H1 (cell line): Measurements from ENCODE around the gene KRTAP17-1. TPM values are rescaled to one million over a fixed set of nuclear protein-coding genes. Genes with fewer than 3 reads are reported as not detected.

Experiments
- CTCF ChIA-PET: fragments of 300-600 bp; sonication (Branson Sonifier 250); formaldehyde crosslinking; loops from one replicate; lab custom pipeline; 2021; ENCODE audit not compliant: partially characterized antibody; lab: Charles Lee
- POLR2A ChIA-PET: fragments of 300-600 bp; sonication (Branson Sonifier 250); formaldehyde crosslinking; loops from one replicate; lab custom pipeline; 2021; ENCODE audit warnings: inconsistent platforms; ENCODE audit not compliant: partially characterized antibody; lab: Charles Lee
- DNase-seq, 2 experiments: peaks; one replicate each; pipeline versions ENCODE4 v3.0.0 to v3.0.0-alpha.2; 2010 to 2022; ENCODE audit warnings: low spot score in 2 of 2, low read depth in 1 of 2, mixed read lengths in 1 of 2
- FAIRE-seq: peaks from 2 replicates; lab custom pipeline; 2011; peaks lifted over from hg19 to GRCh38; lab: Jason Lieb, UNC
- H2AFZ ChIP-seq: 2 replicates; pipeline ENCODE4 v1.8.1; 2012; ENCODE audit warnings: low read length, inconsistent platforms
- H2AK5ac ChIP-seq: 2 replicates; pipeline ENCODE4 v1.6.1; 2013; ENCODE audit warnings: low read depth, low read length
- H2BK120ac ChIP-seq: replicated peaks from 2 replicates; pipeline ENCODE3; 2013; ENCODE audit warnings: low read depth, low read length, inconsistent platforms
- H2BK12ac ChIP-seq: 2 replicates; pipeline ENCODE4 v1.6.1; 2013; ENCODE audit warnings: low read depth, low read length
- H2BK15ac ChIP-seq: 2 replicates; pipeline ENCODE4 v1.6.1; 2013; ENCODE audit warnings: low read length
- H2BK20ac ChIP-seq: 2 replicates; pipeline ENCODE4 v1.6.1; 2013; ENCODE audit warnings: low read length
- H2BK5ac ChIP-seq: 2 replicates; pipeline ENCODE4 v1.6.1; 2013; ENCODE audit warnings: low read depth, low read length
- H3K14ac ChIP-seq: 2 replicates; pipeline ENCODE4 v1.6.1; 2013; ENCODE audit warnings: inconsistent platforms; ENCODE audit not compliant: insufficient read length
- H3K18ac ChIP-seq: 2 replicates; pipeline ENCODE4 v1.6.1; 2013; ENCODE audit warnings: low read length; ENCODE audit errors: extremely low read depth
- H3K23ac ChIP-seq: 2 replicates; pipeline ENCODE4 v1.6.1; 2013; ENCODE audit warnings: inconsistent platforms; ENCODE audit not compliant: insufficient read length
- H3K23me2 ChIP-seq: 2 replicates; pipeline ENCODE4 v1.6.1; 2013; ENCODE audit warnings: low read depth, low read length
- H3K27ac ChIP-seq: 2 replicates; pipeline ENCODE4 v1.6.1; 2011; ENCODE audit warnings: low read depth, low read length, inconsistent platforms
- H3K27me3 ChIP-seq, 4 experiments: replicated peaks in 1 of 4; 1 replicate in 1 of 4; 2 replicates in 3 of 4; pipeline versions ENCODE4 v1.6.1 to v1.8.1; 2011 to 2013; ENCODE audit warnings: low read length in 3 of 4, mild to moderate bottlenecking in 3 of 4, inconsistent platforms in 2 of 4, mixed read lengths in 2 of 4, moderate library complexity in 1 of 4; ENCODE audit not compliant: control insufficient read depth in 3 of 4, insufficient read depth in 3 of 4; ENCODE audit errors: extremely low read depth in 1 of 4
- H3K36me3 ChIP-seq, 4 experiments: 2 replicates each; pipeline versions ENCODE4 v1.6.1 to v1.8.1; 2011 to 2013; ENCODE audit warnings: mild to moderate bottlenecking in 4 of 4, low read length in 3 of 4, moderate library complexity in 2 of 4, control low read depth in 1 of 4, inconsistent platforms in 1 of 4; ENCODE audit not compliant: insufficient read depth in 4 of 4, control insufficient read depth in 2 of 4
- H3K4ac ChIP-seq: replicated peaks from 2 replicates; pipeline ENCODE3; 2013; ENCODE audit warnings: low read length, low read depth, mixed read lengths, inconsistent platforms; ENCODE audit not compliant: insufficient read length
- H3K4me1 ChIP-seq, 4 experiments: replicated peaks in 1 of 4; 1 replicate in 1 of 4; 2 replicates in 3 of 4; pipeline versions ENCODE4 v1.6.1 to v1.8.1; 2011 to 2013; ENCODE audit warnings: low read length in 3 of 4, inconsistent platforms in 2 of 4, mixed read lengths in 1 of 4; ENCODE audit not compliant: insufficient read depth in 4 of 4, control insufficient read depth in 3 of 4
- H3K4me2 ChIP-seq, 2 experiments: 2 replicates each; pipeline versions ENCODE4 v1.6.1 to v1.8.1; 2011 to 2013; ENCODE audit warnings: low read depth in 2 of 2, low read length in 2 of 2, control low read depth in 1 of 2, inconsistent platforms in 1 of 2, mild to moderate bottlenecking in 1 of 2; ENCODE audit not compliant: insufficient read depth in 1 of 2
- H3K4me3 ChIP-seq, 4 experiments: fragments of 200-600, 300-600 bp in 1 of 4; sonication (generic), shearing (Covaris generic), sonication (Bioruptor Twin) in 1 of 4; 2 replicates each; pipeline versions ENCODE4 v1.5.1 to v1.8.1; 2011 to 2016; ENCODE audit warnings: low read length in 4 of 4, low read depth in 3 of 4, control low read depth in 2 of 4, inconsistent platforms in 2 of 4, mild to moderate bottlenecking in 2 of 4, mixed read lengths in 1 of 4, moderate library complexity in 1 of 4; ENCODE audit not compliant: insufficient read depth in 2 of 4; ENCODE audit errors: extremely low read depth in 1 of 4
- H3K56ac ChIP-seq: replicated peaks from 2 replicates; pipeline ENCODE3; 2013; ENCODE audit warnings: low read depth, mild to moderate bottlenecking, mixed read lengths, low read length, inconsistent platforms; ENCODE audit not compliant: insufficient read length
- H3K79me1 ChIP-seq: 2 replicates; pipeline ENCODE4 v1.6.1; 2013; ENCODE audit warnings: low read depth, low read length, control low read depth
- H3K79me2 ChIP-seq, 2 experiments: 2 replicates each; pipeline versions ENCODE4 v1.6.1 to v1.8.1; 2012 to 2013; ENCODE audit warnings: low read length in 2 of 2, mild to moderate bottlenecking in 2 of 2, inconsistent platforms in 1 of 2; ENCODE audit not compliant: insufficient read depth in 2 of 2, control insufficient read depth in 1 of 2
- H3K9ac ChIP-seq, 4 experiments: replicated peaks in 1 of 4; 1 replicate in 1 of 4; 2 replicates in 3 of 4; pipeline versions ENCODE4 v1.6.1 to v1.8.1; 2011 to 2013; ENCODE audit warnings: low read depth in 3 of 4, low read length in 3 of 4, control low read depth in 2 of 4, mild to moderate bottlenecking in 2 of 4, moderate library complexity in 2 of 4, inconsistent platforms in 1 of 4; ENCODE audit errors: extremely low read depth in 1 of 4
- H3K9me3 ChIP-seq, 2 experiments: 2 replicates each; pipeline versions ENCODE4 v1.6.1 to v1.8.1; 2012 to 2013; ENCODE audit warnings: mild to moderate bottlenecking in 2 of 2, moderate library complexity in 2 of 2, control low read depth in 1 of 2, inconsistent platforms in 1 of 2, low read depth in 1 of 2, low read length in 1 of 2, mixed read lengths in 1 of 2; ENCODE audit not compliant: insufficient read depth in 2 of 2
- H4K20me1 ChIP-seq, 2 experiments: replicated peaks in 1 of 2; 2 replicates each; pipeline versions ENCODE3 to v1.8.1; 2011 to 2013; ENCODE audit warnings: inconsistent platforms in 2 of 2, low read length in 2 of 2, mild to moderate bottlenecking in 1 of 2; ENCODE audit not compliant: insufficient read depth in 2 of 2, control insufficient read depth in 1 of 2
- H4K5ac ChIP-seq: 2 replicates; pipeline ENCODE4 v1.6.1; 2013; ENCODE audit warnings: low read length, low read depth, mixed read lengths, inconsistent platforms; ENCODE audit not compliant: insufficient read length
- H4K8ac ChIP-seq: 2 replicates; pipeline ENCODE4 v1.8.0; 2013; ENCODE audit warnings: mild to moderate bottlenecking, moderate library complexity, low read length, inconsistent platforms; ENCODE audit not compliant: insufficient read depth; ENCODE audit errors: extremely low read depth
- H4K91ac ChIP-seq: replicated peaks from 2 replicates; pipeline ENCODE3; 2013; ENCODE audit warnings: low read length, mixed read lengths, inconsistent platforms; ENCODE audit not compliant: insufficient read length
- HDAC2 ChIP-seq, 2 experiments: fragments of 300-600 bp in 1 of 2; sonication (generic) in 1 of 2; IDR thresholded peaks; 2 replicates each; pipeline ENCODE4 v1.6.1; 2011 to 2012; ENCODE audit warnings: low read depth in 2 of 2, low read length in 2 of 2, mild to moderate bottlenecking in 2 of 2, moderate library complexity in 2 of 2, borderline replicate concordance in 1 of 2, inconsistent platforms in 1 of 2
- RFX5 ChIP-seq: IDR thresholded peaks from 2 replicates; pipeline ENCODE4 v1.6.1; 2011; ENCODE audit warnings: low read depth, low read length, improper control_type of control experiment, borderline replicate concordance
- SP1 ChIP-seq: IDR thresholded peaks from 2 replicates; pipeline ENCODE4 v1.6.1; 2011; ENCODE audit warnings: low read depth, low read length
- TAF1 ChIP-seq: IDR thresholded peaks from 2 replicates; pipeline ENCODE4 v1.6.1; 2011; ENCODE audit warnings: mild to moderate bottlenecking, low read depth, low read length
- WGBS, 2 experiments: shearing (Covaris generic) in 1 of 2; methylation state at CpG; one replicate each; pipeline versions ENCODE4 v1.1.6 to v1.1.7; 2013 to 2015; ENCODE audit warnings: low lambda C conversion rate in 2 of 2, mixed read lengths in 2 of 2, inconsistent platforms in 1 of 2, low coverage in 1 of 2, missing lambda C conversion rate in 1 of 2; ENCODE audit not compliant: insufficient replicate concordance in 2 of 2, insufficient coverage in 1 of 2, insufficient read length in 1 of 2; ENCODE audit errors: extremely low coverage in 1 of 2, missing lambda C conversion rate in 1 of 2; 5-methylcytosine and 5-hydroxymethylcytosine counted together
- polyA plus RNA-seq, 7 experiments: library from polyadenylated mRNA; depleted of rRNA in 3 of 7; stranded (reverse) in 5 of 7; unstranded in 2 of 7; fragments of >200 nt in 5 of 7; fragments of 200-250 nt in 2 of 7; gene quantifications; 1 replicate in 5 of 7; 2 replicates in 1 of 7; 4 replicates in 1 of 7; pipeline versions ENCODE4 v1.2.1 to v1.2.3, GENCODE V29; 2011 to 2013; ENCODE audit warnings: missing spikeins in 2 of 7, mixed read lengths in 2 of 7
- total RNA-seq: library from RNA; stranded (reverse); fragmentation: NEBNext Ultra II Directional; extraction: Animal tissue kit (Norgen Biotek cat#: 25700); gene quantifications from 2 replicates; pipeline ENCODE4 v1.2.1, GENCODE V29; 2021

Gene KRTAP17-1
- total and polyA plus RNA-seq, 2 of the 8 experiments (the other 6 are each of a cell fraction or from before 2014, with no cell fraction given), result not detected

GRCh38 chr17:41298458-41299135 is 16.9 kb downstream of the KRTAP17-1 start:
- H4K91ac ChIP-seq, result no peak overlapping the region
- no peaks in the 10 kb centered on the region; a peak in 1 of 4 replicates for H3K9me3 ChIP-seq
- no peaks in the 10 kb centered on the region; a peak in 1 of 7 replicates for H3K4me1 ChIP-seq
- ChIA-PET CTCF (no interaction called here), POLR2A (no interaction called here)
- no peak overlapping the region for H2BK12ac ChIP-seq
- H4K8ac ChIP-seq, result no peak overlapping the region
- no peak overlapping the region for H3K4ac ChIP-seq
- no peak overlapping the region for H3K4me2 ChIP-seq
- no peak overlapping the region for H3K23ac ChIP-seq
- FAIRE-seq, result no peak
- no peak overlapping the region for H2BK15ac ChIP-seq
- no peak overlapping the region for H2BK120ac ChIP-seq
- no peak overlapping the region for H3K27ac ChIP-seq
- H3K79me2 ChIP-seq, result no peaks in the 10 kb centered on the region
- no peak overlapping the region for H2AK5ac ChIP-seq
- H3K56ac ChIP-seq, result no peak overlapping the region
- no peak overlapping the region for H2BK5ac ChIP-seq
- H4K20me1 ChIP-seq, result no peaks in the 10 kb centered on the region
- no peaks in the 10 kb centered on the region; a peak in 1 of 7 replicates for H3K27me3 ChIP-seq
- no peaks in the 10 kb centered on the region for H3K36me3 ChIP-seq
- no peak overlapping the region for H3K4me3 ChIP-seq
- H2BK20ac ChIP-seq, result no peak overlapping the region
- H3K23me2 ChIP-seq, result no peaks in the 10 kb centered on the region
- H3K9ac ChIP-seq, result no peak overlapping the region
- no peak for DNase-seq
- H3K18ac ChIP-seq, result no peak overlapping the region
- 89% methylated on average over 20 of the region's 20 CpGs; no CpG with 5 or more reads in 1 of the 2 experiments for WGBS, 2 experiments
- no peak overlapping the region for H2AFZ ChIP-seq
- no peak overlapping the region for H3K14ac ChIP-seq
- no peak overlapping the region for H4K5ac ChIP-seq
- H3K79me1 ChIP-seq, result no peaks in the 10 kb centered on the region
- TF ChIP-seq TAF1, result no peak
- no peak for TF ChIP-seq RFX5
- no peak for TF ChIP-seq SP1
- no peak for TF ChIP-seq HDAC2 (IDR thresholded peaks at IDR 0.05; ENCODE audit: borderline replicate concordance in 1 of 2, low read depth in 2 of 2, low read length in 2 of 2)
